Myocyte (in vitro differentiated cells): Measurements from ENCODE around the gene EFL1. TPM values are rescaled to one million over a fixed set of nuclear protein-coding genes. Genes with fewer than 3 reads are reported as not detected.

Experiments used
- DNase-seq: peaks from one replicate; pipeline ENCODE4 v3.0.0-alpha.2; 2012; ENCODE audit warnings: low read depth
- total RNA-seq: library from RNA; depleted of rRNA; stranded (reverse); fragments of >200 nt; gene quantifications from 2 replicates; pipeline ENCODE4 v1.2.3, GENCODE V29; 2014

Gene EFL1
- total RNA-seq, 1 donor from 2014 or later = 21.4 TPM

GRCh38 chr15:82086243-82086995 lies 176.1 kb downstream of the EFL1 start:
- no peak for DNase-seq

GRCh38 chr15:82081914-82082762 lies 180.4 kb downstream of the EFL1 start:
- DNase-seq = peak; percentile 95

GRCh38 chr15:82080774-82081173 lies 181.8 kb downstream of the EFL1 start:
- DNase-seq = no peak

Other genes with a start within 250 kb of the EFL1 start
- 14.0 and 14.6 TPM in 2 replicates for gene MEX3B, start 216.7 kb downstream of the EFL1 start, total RNA-seq
- 0.29 and 3.6 TPM in 2 replicates for gene SAXO2, start 84 bp upstream of the EFL1 start, total RNA-seq
- gene GOLGA6L10, start 86.7 kb upstream of the EFL1 start, total RNA-seq = 0.16 and 0.53 TPM in 2 replicates
- gene GOLGA6L9, start 167.1 kb upstream of the EFL1 start, total RNA-seq = 1.5 and 1.6 TPM in 2 replicates